HG02798 (cell line): ENCODE measurements around the gene LMTK3.
"Not testable (repeated sequence)": the region's sequence is repeated elsewhere in the genome, so short reads cannot be mapped to it uniquely, and the experiment has no call there.

Experiments
- ATAC-seq: cut with Tn5 transposase; IDR thresholded peaks from one replicate; pipeline ENCODE4 v1.9.1; 2021; ENCODE audit warnings: mild to moderate bottlenecking; ENCODE audit not compliant: unreplicated experiment, poor library complexity

LMTK3 gene

DNA sequence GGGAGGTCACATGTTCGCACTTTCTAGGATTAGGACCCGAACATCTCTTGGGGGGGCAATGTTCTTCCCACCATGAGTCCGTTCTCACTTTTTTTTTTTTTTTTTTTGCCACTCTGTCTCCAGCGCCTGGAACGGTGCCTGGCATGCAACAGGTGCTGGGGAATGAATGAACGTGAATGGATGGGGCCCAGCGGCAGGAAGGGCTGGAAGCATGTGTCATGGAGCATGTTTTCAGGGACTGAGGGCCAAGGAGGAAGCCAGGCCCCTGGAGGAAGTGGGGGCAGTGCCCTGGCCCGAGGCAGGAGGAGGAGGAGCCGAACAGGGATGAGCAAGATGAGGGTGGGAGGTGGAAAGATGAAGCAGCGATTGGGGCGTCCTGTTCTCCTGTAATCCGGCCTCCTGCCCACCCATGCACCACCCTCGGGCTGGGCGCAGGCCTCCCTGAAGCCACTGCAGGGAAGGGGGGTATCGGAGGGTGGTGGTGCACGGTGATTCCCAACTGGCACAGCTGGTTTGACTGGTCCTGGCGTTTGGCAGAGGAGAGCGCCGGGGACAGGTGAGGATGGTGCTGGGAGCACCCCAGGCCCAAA, 31.6 kb upstream of the LMTK3 start:
- ATAC-seq, result no peak

DNA sequence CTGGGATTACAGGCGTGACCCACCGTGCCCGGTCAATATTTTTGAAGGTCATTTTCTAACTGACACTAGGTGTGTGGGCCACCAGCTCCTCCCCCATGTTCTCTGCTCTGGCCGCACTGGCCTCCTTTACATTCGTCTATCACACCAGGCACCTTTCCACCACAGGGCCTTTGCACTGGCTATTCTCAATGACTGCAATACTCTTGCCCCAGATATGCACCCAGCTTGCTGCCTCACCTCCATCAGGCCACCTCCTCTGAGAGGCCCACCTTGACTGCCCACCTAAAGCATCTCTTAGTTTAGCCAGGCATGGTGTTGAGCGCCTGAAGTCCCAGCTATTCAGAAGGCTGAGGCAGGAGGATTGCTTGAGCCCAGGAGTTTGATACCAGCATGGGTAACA, 30.2 kb upstream of the LMTK3 start:
- ATAC-seq, result no peak

DNA sequence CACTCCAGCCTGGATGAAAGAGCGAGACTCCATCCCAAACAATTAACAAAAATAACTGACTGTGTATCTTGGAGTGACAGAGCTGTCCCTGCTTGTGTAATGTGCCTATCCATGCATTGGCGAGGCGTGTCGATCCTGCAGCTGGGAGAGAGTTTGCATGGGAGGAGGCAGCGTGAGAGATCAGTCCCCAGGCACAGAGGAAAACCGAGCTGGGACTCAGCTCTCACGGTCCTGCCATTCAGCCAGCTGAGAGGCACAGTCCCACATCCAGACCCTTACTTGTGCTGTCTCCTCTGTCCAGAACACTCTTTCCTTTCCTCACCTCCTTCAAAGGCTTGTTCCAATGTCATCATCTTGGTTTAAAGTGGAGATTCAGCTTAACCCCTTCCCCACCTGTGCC, 28.5 kb upstream of the LMTK3 start:
- no peak for ATAC-seq

DNA sequence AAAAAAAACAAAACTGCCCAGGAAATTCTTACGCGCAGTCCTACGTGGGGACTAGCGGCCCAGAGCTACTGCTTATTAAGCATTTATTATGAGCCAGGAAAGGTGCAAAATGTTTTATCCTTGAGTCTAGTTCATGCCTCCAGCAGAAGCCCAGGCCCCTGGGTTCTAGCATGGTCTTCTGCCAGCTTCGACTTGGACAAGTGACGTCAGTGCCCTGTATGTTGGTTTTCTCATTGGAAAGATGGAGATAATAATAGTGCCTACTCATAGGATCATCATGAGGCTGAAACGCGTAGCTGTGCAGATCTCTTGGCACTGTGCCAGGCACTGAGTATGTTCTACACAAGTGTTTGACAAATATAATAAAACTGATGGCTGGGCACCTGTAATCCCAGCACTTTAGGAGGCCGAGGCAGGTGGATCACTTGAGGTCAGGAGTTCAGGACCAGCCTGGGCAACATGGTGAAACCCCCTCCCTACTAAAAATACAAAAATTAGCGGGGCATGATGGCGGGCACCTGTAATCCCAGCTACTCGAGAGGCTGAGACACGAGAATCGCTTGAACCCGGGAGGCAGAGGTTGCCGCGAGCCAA, 28.0 kb upstream of the LMTK3 start:
- ATAC-seq, result no peak

DNA sequence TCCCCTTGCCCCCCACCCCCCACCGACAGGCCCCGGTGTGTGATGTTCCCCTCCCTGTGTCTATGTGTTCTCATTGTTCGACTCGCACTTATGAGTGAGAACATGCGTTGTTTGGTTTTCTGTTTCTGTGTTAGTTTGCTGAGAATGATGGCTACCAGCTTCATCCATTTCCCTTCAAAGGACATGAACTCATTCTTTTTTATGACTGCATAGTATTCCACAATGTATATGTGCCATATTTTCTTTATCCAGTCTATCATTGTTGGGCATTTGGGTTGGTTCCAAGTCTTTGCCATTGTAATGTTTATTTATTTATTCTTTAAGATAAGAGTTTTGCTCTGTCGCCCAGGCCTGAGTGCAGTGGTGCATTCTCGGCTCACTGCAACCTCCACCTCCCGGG, 26.4 kb upstream of the LMTK3 start:
- not testable (repeated sequence) for ATAC-seq

DNA sequence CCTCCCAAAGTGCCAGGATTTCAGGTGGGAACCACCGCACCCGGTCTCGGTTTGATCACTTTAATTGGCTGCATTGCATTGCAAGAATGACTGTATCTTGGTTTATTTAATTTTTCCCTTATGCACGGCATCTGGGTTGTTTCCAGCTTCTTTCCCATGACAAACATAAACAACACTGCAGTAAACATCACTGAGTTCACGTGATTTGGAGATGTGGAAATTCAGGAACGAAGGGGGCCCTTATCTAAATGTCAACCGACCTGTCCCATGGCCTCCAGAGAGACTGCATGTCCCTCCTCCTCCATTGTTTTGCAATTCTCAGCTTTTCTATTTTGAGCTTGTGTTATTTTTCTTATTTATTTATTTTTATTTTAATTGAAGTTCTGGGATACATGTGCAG, 25.9 kb upstream of the LMTK3 start:
- no peak for ATAC-seq

DNA sequence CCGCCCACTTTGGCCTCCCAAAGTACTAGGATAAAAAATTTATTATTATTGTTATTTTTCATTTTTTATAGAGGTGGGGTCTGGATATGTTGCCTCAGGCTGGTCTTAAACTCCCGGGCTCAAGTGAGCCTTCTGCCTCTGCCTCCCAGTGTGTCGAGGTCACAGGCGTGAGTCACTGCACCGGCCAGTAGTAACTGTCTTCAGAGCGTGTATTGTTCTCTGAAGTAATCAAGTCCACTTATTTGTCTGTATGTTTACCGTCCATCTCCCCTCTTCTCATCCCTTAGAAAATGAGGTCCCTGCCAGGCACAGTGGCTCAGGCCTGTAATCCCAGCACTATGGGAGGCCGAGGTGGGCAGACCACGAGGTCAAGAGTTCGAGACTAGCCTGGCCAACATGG, 22.1 kb upstream of the LMTK3 start:
- no peak for ATAC-seq

DNA sequence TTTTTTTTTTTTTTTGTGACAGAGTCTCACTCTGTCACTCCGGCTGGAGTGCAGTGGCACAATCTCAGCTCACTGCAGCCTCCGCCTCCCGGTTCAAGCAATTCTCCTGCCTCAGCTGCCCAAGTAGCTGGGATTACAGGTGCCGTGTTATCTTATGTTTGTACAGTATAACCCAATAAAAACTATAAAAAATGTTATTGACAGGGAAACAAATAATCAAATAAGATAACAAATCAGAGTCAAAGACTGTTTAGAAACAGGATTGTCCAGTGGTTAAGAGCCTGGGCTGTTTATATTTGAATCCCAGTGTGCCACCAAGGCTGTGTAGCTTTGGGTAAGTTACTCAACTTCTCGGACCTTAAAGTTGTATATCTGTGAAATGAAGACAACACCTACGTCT, 19.1 kb upstream of the LMTK3 start:
- ATAC-seq, result no peak

DNA sequence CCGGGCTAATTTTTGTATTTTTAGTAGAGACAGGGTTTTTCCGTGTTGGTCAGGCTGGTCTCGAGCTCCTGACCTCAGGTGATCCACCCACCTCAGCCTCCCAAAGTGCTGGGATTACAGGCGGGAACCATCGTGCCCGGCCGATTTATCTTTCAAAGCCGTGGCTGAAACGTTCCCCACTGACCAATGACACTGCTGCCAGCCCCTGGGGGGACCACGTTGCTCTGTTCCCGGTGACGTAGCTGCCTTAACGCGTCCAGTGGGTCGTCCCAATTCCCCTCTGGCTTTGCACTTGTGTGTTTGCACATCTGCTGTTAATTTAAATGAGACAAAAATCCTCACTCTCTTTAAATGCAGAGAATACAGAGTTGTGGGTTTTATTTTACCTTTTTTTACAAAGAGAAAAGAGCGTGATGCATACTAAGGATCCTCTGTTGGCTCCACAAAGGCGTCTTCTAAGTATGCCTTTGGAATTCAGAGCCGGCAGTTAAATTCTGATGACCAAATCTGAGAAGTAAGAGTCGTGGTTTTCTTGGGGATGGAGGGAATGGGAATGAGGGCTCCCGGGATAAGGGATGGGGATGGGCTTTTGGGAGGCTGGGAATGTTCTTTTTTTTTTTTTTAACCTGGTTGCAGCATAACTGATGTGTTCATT, 18.6 kb upstream of the LMTK3 start:
- ATAC-seq, result no peak

DNA sequence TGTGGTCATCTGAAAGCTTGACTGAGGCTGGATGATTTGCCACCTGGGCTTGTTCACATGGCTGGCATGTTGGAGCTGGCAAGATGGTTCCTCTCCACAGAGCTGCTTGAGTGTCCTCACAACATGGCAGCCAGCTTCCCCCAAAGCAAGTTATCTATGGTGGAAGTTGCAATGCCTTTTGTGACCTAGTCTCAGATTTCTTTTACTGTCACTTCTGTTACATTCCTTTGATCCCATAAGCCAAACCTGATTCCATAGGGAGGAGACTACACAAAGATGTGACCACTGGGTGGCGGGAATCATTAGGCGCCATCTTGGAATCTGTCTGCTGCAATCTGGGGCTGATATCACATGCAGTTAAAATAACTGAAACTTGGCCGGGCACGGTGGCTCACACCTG, 17.5 kb upstream of the LMTK3 start:
- ATAC-seq, result no peak

DNA sequence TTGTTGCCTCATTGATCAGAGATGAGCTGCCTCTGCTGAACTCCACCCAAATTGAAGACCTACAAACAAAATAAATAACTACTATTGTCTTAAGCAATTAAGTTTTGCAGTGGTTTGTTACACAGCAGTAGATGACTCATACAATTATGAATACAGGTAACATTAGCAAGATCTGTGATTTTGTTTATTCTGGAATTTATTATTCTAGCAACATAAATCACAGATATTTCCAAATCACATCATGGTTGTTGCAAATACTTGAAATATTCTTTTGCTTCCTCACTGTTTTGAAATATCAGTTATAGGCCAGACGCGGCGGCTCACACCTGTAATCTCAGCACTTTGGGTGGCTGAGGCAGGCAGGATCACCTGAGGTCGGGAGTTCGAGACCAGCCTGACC, 13.1 kb upstream of the LMTK3 start:
- no peak for ATAC-seq

DNA sequence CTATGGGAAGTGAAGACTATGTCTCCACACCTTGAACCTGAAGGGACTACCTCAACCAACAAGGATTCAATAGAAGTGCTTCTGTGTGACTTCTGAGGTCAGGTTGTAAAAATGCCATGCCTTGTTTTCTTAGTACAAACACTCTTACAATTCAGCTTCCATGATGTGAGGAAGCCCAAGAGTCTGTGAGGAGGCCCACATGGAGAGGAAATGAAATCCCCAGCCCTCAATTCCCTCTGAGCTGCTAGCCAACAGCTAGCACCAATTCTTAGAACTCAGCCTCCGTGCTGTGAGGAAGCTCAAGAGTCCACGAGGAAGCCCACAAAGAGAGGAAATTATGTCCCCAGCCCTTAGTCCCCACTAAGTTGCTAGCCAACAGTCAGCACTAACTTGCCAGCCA, 12.6 kb upstream of the LMTK3 start:
- ATAC-seq, result no peak

DNA sequence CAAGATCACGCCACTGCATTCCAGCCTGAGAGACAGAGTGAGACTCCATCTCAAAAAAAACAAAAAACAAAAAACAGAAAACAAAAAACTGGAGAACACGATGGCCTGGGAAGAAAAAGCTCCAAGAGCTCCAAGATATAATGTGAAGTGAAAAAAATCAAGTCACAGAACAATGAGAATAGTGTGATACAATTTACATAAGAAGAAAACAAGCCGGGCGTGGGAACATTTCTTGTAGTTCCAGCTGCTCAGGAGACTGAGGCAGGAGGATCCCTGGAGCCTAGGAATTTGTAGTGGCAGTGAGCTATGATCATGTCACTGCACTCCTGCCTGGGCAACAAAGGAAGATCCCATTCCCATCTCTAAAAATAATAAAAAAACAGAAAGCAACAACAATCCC, 8.5 kb upstream of the LMTK3 start:
- ATAC-seq, result no peak

DNA sequence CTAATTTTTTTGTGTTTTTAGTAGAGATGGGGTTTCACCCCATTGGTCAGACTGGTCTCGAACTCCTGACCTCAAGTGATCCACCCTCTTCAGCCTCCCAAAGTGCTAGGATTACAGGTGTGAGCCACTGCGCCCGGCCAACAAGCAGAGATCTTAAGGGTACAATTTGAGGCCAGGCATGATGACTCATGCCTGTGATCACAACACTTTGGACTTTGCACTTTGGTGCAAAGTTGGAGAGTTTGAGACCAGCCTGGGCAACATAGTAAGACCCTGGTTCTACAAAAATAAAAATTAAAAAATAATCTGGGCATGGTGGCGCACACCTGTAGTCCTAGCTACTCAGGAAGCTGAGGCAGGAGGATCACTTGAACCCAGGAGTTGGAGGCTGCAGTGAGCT, 7.8 kb upstream of the LMTK3 start:
- ATAC-seq, result not testable (repeated sequence)

DNA sequence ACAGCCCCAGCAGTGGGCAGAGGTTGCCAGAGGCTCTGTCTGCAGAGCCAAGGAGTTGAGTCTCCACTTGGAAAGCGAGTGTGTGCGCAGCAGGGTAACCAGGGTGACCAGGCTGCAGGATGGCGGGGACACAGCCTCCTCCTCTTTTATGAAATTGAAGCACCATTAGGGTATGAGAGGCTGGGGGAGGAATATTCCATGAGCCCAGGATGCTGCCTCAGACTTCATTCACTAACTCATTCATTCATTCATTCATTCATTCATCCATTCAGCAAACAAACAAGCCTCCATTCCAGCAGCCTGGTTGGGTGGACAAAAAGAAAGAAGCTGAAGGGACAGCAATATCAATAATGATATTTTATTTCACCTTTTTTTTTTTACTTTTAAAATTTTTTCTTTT, 6.6 kb upstream of the LMTK3 start:
- no peak for ATAC-seq

DNA sequence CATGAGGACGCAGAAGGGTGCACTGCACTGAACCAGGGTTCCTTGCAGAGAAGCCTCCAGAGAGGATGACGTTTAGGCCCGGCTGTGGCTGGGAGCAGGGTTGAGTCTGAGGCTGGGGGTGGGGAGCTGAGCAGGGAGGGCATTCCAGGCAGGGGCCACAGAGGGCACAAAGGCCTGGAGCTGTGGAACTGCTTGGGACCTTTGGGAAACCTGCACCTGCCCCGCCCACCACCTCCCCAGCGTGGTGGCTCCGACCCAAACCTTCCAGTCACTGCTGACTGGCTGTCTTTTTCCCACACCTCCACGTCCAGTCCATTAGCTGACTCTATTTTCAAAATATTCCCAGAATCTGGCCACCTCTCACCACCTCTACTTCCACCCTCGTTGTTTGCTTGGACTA, 4.9 kb upstream of the LMTK3 start:
- ATAC-seq, result no peak

DNA sequence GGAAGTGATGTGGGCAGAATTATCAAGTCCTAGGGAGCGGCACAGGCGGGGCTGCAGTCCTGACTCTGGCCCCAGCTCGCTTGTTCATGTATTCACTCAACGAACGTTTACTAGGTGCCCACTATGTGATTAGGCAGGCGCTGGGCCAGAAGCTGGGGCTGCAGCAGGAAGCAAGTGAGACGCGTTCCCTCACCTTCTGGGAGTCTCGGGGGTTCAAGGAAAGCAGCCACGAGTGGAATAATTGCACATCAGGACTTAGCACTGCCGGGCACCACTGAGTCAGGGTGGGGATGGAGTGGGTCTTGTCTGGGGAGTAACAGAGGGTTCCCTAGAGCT, 2.5 kb upstream of the LMTK3 start:
- no peak for ATAC-seq

DNA sequence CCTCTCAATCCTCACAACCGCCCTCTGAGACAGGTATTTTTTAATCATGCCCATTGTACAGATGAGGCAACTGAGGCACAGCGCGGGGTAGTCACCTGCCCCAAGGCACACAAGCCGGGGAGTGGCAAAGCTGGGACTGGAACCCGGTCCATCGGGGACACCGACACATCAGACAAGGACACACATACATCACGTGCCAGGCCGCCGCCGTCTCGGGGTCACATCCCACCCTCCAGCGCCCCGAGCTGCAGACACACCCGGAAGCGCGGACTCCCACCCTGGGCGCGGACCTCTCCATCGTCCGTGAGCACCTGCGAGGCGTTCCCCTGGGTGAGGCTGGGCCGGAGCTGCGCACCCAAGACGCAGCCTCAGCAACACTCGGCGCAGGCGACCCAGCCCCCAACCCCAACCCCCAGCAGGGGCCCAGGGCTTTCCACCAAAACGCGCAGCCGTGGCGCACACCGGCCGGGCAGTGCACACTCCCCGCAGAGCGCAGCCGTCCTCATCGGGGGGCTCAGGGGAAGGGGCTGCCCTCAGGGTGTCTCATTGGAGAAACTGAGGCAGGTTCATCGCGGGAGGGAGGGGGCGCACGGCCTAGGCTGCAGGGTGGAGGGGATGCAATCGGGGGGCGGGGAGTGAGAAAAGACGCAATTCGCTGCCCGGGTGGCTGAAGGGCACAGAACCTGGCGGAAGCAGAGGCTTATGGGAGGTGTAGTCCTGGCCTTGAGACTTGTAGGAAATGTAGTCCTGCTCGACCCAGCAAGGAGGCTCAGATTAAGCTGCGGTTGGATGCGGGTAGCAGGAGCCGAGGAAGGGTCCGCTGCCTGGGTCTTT, 1.9 kb upstream of the LMTK3 start:
- no peak for ATAC-seq

DNA sequence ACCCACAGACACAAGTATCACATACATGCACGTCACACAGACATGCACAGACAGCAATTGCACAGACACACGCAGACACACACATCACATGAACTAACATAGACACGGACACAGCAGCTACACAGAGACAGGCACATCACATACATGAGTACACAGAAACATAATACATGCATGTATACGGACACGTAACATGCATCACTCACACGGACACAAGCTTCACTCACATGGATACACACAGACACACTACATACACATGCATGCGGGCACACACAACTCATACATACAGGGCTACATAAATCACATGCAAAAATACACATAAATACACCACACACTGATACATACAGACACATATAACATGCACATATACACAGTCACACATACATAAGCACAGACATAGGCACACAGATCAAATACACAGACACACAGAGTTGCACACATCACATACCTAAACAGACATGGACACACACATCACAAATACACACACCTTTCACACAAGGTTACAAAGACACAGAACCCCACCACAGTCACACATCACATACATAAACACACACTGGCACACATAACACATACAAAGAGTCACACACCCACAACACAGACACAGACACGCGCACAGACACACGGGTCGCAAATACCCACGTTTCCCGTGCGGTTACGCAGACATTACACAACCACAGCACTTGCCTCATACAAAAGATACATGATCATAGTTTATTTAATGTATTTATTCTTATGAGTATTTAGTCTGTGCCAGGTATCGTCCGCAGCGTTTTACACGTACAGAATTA, 1.1 kb upstream of the LMTK3 start:
- ATAC-seq, result no peak

DNA sequence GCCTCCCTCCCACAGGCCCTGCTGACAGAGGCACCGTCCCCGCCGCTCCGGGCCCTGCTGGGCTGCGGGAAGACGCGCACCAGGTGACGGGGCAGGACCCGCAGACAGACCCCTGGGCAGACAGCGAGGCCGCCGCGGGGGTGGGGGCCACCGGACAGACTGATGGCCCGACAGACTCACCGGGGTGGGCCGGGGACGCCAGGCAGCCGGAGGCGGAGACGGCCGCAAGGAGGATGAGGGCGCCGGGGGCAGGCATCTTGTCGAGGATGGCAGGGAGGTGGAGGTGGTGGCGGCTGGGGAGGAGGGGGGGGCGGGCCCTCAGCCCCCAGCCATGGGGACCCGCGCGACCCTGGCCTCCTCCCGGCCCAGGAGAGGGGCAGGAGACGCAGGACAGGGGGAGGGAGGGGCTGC, 309 bp downstream of the LMTK3 start:
- ATAC-seq, result no peak
